Stimulated activated CD8-positive, alpha-beta memory T cell treated with anti-CD3 and anti-CD28 coated beads, Interleukin-15, amount 100 ng/mL, for 4 hours (primary cell): ENCODE measurements around the gene QRFP.

Experiments used
- DNase-seq, 2 donors: peaks; one replicate each; pipeline ENCODE4 v3.0.0-alpha.2; 2020; ENCODE audit warnings: low read depth in 2 of 2

QRFP gene

GRCh38 chr9:130872093-130872492, 24.5 kb downstream of the QRFP start:
- DNase-seq, result no peak

GRCh38 chr9:130871395-130872062, 25.1 kb downstream of the QRFP start:
- no peak for DNase-seq

DNA sequence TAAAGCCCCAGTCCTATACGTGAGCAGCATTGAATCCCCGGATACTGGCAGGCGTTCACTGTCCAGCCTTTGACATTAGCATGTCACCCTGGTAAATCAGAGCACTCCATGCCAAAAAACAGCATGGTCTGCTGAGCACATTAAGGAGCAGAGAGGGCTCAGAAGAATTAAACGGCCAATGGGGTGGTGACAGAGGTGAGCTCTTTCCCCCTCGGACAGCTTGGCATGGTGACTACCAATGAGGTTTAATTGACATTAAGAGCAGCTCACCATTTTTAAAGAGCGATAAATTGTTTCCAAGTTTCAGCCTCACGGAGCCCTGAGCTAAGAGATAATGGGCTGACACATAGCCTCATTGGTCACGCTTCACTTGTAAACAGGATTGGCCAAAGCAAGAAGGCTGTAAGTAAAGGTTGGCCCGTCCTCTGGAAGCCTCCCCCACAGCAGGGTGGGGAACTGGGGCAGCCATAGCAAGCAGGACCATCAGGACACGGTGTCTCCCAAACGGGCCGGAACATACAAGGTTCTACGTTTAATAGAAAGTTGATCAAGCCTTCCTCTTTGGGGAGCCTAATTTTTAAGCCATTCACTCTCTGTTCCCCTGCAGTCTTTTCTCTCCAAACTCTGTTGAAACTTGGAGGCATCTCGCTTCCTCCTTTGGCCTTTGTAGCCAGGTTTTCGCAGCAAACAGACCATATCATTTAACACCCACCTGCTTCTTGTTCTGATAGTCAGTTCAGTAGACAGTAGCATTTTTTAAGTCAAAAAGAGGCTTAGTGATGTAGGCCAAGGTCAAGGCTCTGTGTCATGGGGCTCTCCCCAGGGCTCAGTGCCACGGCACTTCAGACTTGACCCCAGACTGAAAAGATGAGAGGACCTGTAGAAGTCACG, 25.9 kb downstream of the QRFP start:
- DNase-seq, result no peak

- DNase-seq, result no peak
Measured at GRCh38 chr9:130869250-130869649, 27.4 kb downstream of the QRFP start.

DNA sequence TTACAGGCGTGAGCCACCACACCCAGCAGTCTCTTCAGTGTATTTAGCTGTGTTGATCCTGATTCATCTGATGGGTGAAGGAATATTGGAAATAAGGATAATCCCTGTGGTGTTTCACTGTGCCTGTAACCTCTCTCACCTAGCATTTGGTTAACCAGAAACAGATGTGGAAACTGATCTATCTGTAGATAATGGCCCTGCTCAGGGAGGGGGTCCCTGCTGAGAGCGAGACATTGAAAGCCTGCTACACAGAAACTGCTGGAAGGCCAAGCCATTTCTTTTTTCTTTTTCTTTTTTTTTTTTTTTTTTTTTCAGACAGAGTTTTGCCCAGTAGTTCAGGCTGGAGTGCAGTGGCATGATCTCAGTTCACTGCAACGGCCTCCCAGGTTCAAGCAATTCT, 28.4 kb downstream of the QRFP start:
- DNase-seq, result no peak

DNA sequence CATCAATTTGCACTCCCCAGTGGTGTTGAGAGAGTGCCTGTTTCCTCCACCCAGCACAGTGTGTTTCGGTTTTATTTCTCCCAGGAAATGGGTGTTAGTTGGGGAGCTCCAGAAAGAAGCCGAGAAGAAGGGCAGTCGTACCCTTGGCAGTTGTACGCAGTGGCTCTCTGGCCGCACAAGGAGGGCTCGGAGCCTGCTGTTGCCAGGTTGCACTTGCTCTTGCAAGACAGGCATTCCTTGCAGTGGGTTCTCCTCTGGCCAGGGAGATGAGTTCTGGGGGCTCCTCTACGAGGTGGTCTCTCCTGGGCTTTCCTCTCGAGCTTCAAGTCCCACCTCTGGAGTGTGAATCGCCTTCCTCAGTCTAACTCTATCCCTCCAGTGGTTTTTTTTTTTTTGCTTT, 29.1 kb downstream of the QRFP start:
- DNase-seq, result no peak

GRCh38 chr9:130866474-130866965, 30.1 kb downstream of the QRFP start:
- peak in 1 of 2 donors; percentile 17 for DNase-seq

- no peak for DNase-seq
Measured at GRCh38 chr9:130865921-130866320, 30.7 kb downstream of the QRFP start.

- no peak for DNase-seq
Measured at GRCh38 chr9:130864541-130864940, 32.1 kb downstream of the QRFP start.

- DNase-seq, result no peak
Measured at GRCh38 chr9:130862747-130863146, 33.9 kb downstream of the QRFP start.

DNA sequence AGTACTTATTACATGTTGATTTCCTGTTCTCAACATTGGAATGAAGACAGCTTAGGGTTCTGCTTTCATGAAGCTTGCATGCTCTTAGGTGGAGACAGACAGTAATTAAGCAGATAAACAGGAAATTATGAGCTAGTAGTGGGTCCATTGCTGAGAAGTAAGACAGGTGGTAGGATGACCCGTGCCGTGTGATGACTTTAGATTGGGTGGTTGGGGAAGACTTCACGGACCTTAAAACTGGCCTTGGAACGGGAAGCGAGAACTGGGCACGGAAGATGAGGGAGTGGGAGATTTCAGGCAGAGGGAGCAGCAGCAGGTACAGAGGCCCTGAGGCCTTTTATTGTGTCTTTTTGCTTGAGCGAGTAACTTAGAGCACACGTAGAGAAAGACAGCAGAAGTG, 34.4 kb downstream of the QRFP start:
- DNase-seq, result no peak

- no peak for DNase-seq
Measured at GRCh38 chr9:130861372-130862180, 35.0 kb downstream of the QRFP start.

- no peak for DNase-seq
Measured at GRCh38 chr9:130860458-130861316, 35.9 kb downstream of the QRFP start.

GRCh38 chr9:130858739-130859705, 37.6 kb downstream of the QRFP start:
- no peak for DNase-seq

- DNase-seq, result no peak
Measured at GRCh38 chr9:130857864-130858738, 38.5 kb downstream of the QRFP start.

DNA sequence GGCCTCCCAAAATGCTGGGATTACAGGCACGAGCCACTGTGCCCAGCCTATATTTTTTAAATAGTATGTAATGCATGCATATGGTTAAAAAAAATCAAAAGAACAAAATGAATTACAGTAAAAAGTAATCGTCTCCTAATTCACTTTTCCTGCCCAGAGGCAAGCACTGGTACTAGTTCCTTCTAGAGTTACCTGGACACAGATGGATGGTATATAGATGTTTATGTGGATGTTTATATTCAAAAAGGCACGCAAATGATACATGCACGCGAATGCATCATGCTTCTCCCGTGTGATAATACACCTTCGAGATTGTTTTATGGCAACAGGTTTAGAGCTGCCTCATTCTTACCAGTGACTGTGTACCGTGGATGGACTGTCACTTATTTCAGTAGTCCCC, 40.1 kb downstream of the QRFP start:
- no peak for DNase-seq

DNA sequence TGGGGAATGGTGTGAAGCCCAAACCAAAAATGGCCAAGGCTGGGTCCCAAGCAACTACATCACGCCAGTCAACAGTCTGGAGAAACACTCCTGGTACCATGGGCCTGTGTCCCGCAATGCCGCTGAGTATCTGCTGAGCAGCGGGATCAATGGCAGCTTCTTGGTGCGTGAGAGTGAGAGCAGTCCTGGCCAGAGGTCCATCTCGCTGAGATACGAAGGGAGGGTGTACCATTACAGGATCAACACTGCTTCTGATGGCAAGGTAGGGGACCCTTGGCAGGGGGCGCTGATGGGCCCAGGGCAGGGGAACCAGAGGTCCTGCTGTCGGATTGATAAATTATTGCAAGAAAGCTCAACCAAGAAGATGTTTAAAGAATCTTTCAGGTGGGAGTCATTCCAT, 41.8 kb downstream of the QRFP start:
- no peak for DNase-seq

- DNase-seq, result no peak
Measured at GRCh38 chr9:130854092-130854491, 42.5 kb downstream of the QRFP start.

DNA sequence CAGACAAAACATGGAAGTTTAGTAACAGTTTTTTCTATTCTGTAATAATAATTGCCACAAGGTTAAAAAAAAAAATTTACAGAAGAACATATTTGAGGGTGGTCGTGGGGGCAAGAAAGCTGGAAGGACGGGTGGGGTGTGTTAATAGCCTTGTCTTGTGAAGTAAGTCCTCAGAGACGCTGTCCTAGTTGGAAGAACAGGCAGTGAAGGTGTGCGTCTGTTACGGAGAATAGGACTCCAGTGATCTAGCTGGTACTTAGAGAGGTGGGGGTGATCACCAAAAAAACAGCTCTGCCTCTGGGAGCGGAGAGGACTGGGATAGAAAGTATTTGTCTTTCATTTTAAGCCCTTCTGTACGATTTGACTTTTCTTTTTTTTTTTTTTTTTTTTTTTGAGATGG, 43.8 kb downstream of the QRFP start:
- no peak for DNase-seq
